ENCODE data around the gene ELSPBP1. TPM values are rescaled to one million over a fixed set of nuclear protein-coding genes. Genes with fewer than 3 reads are reported as not detected.
"Not testable (repeated sequence)": the region's sequence is repeated elsewhere in the genome, so short reads cannot be mapped to it uniquely, and the experiment has no call there.

Gene ELSPBP1
- polyA plus RNA-seq (ENCODE audit: insufficient read length in 3 of 3) = under 1 TPM in 2 of 3 donors, not detected in 1; 0.31 to 0.76 TPM

GRCh38 chr19:47994209-47994802, at the start of gene ELSPBP1:
Gene ELSPBP1 (plus strand): TSS chr19:47994632. CDS start chr19:48008668, 14,036 bp downstream.
- peak; percentile 37 to 57 (median 40) for DNase-seq (ENCODE audit: low read depth in 3 of 3, low spot score in 2 of 3)

DNA sequence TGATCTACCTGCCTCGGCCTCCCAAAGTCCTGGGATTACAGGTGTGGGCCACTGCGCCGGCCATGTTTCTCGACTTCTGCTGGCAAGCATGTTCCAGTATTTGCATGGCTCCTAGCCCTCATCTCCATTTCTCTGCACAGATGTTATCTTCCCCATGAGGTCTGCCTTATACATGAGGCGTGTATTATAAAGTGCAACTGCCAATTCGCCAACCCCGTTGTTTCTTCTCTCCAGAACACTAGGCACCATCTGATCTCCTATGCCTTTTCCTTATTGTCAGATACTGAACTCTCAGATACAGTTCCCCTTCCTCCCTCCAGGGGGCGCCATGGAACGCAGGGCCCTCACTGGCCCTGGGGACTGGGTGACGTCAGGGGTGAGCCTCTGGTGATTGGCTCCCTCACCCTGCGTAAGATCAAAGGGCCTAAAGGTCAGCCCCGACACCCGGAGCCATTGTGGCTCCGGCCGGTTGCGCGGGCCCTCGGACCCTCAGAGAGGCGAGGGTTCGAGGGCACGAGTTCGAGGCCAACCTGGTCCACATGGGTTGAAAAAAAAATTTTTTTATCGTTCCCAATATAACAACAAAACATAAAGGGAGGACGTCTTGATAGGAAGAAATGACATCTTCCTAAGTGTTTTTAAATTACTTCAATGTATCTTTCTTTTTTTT, 44.4 kb upstream of the ELSPBP1 start:
- DNase-seq (ENCODE audit: low read depth in 3 of 3, low spot score in 2 of 3) = not testable (repeated sequence)

DNA sequence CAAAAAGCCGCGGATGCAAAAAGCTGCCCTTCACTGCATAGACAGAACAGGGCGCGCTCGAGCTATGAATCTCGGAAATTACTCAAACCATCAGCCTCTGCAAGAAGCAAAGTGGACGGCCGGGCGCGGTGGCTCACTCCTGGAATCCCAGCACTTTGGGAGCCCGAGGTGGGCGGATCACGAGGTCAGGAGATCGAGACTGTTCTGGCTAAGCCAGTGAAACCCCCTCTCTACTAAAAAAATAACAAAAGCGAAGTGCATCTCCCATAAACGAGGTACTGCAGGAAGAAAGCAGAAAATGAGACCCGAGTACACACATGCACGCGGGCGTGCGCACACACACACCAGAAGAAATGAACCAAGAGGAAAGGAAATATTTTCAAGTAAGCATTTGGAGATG, 42.3 kb upstream of the ELSPBP1 start:
- DNase-seq (ENCODE audit: low read depth in 3 of 3, low spot score in 2 of 3) = not testable (repeated sequence)

DNA sequence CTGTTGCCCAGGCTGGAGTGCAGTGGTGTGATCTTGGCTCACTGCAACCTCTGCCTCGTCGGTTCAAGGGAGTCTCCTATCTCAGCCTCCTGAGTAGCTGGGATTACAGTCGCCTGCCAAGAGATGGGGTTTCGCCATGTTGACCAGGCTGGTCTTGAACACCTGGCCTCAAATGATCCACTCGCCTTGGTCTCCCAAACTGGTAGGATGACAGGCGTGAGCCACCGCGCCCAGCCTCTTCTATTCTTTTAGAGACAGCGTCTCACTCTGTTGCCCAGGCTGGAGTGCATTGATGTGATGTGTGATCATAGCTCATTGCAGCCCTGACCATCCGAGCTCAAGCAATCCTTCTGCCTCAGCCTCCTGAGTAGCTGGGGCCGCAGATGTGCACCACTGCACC, 38.5 kb upstream of the ELSPBP1 start:
- not testable (repeated sequence) for DNase-seq (ENCODE audit: low read depth in 3 of 3, low spot score in 2 of 3)

GRCh38 chr19:47973529-47973928, 20.9 kb upstream of the ELSPBP1 start:
- no peak for DNase-seq (ENCODE audit: low read depth in 3 of 3, low spot score in 2 of 3)

DNA sequence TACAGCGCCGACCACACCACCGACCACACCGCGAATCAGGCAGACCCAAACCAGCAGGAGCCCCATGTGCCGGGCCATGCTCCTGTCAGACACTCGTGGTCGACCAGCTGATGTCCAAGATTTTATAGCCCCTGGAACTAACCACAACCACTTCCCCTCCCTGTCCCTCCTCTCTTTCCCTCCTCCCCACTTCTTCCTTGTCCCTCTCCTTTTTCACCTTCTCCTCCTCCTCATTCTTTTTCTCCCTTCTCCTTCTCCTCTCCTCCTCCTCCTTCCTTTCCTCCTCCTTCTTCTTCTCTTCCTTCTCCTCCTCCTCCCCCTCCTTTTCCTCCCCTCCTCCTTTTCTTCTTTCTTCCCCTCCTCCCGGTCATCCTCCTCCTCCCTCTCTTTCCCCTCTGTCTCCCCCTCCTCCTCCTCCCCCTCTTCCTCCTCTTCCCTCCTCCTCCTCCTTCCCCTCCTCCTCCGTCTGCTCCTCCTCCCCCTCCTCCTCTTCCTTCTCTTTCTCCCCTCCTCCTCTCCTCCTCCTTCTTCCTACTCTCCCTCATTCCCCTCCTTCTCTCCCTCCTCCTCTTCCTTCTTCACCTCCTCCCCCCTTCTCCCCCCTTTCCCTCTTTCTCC, 3.1 kb upstream of the ELSPBP1 start:
- no peak for DNase-seq (ENCODE audit: low read depth in 3 of 3, low spot score in 2 of 3)

GRCh38 chr19:47992070-47992469, 2.4 kb upstream of the ELSPBP1 start, which contains the start of gene BSPH1:
Gene BSPH1 (minus strand): TSS chr19:47992170. CDS start chr19:47992081, 89 bp downstream.
- DNase-seq (ENCODE audit: low read depth in 3 of 3, low spot score in 2 of 3) = no peak

GRCh38 chr19:47996230-47996727, 1.8 kb downstream of the ELSPBP1 start:
- DNase-seq (ENCODE audit: low read depth in 3 of 3, low spot score in 2 of 3) = no peak

GRCh38 chr19:47998800-47999199, 4.4 kb downstream of the ELSPBP1 start:
- DNase-seq (ENCODE audit: low read depth in 3 of 3, low spot score in 2 of 3) = no peak

DNA sequence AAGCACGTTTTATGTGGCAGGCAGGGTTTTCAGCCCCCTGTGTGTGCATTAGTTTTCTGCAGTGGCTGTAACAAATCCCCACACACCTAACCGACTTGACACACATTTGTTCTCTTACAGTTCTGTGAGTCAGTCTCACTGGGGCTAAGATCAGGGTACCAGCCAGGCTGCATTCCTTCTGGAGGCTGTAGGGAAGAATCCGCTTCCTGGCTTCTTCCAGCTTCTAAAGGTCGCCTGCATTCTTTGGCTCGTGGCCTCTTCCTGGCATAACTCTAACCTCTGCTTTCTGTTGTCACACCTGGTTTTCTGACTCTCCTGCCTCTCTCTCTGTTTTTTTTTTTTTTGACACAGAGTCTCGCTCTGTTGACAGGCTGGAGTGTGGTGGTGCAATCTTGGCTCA, 6.4 kb downstream of the ELSPBP1 start:
- no peak for DNase-seq (ENCODE audit: low read depth in 3 of 3, low spot score in 2 of 3)

GRCh38 chr19:48004236-48004635, 9.8 kb downstream of the ELSPBP1 start:
- DNase-seq (ENCODE audit: low read depth in 3 of 3, low spot score in 2 of 3) = no peak

DNA sequence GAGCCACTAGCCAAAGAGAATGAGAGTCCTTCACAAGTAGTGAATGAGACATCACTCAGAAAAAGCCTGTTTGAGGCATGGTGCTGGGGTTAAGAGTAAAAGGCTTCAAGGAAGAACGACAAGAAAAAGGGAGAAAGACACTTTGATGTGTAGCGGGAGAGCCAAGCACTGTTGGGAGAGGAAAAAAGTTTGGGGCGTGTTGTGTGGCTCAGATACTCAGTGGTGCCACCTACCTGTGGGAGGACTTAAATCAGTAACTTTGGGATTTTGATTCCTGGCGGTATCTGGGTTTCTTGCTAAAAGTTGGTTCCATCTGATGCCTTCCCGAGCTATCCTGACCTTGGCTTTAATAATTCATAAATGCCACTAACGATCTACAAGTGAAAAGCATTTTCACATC, 12.3 kb downstream of the ELSPBP1 start:
- DNase-seq (ENCODE audit: low read depth in 3 of 3, low spot score in 2 of 3) = no peak

- DNase-seq (ENCODE audit: low read depth in 3 of 3, low spot score in 2 of 3) = no peak
These were observed 16.7 kb downstream of the ELSPBP1 start for GRCh38 chr19:48010932-48011758.

DNA sequence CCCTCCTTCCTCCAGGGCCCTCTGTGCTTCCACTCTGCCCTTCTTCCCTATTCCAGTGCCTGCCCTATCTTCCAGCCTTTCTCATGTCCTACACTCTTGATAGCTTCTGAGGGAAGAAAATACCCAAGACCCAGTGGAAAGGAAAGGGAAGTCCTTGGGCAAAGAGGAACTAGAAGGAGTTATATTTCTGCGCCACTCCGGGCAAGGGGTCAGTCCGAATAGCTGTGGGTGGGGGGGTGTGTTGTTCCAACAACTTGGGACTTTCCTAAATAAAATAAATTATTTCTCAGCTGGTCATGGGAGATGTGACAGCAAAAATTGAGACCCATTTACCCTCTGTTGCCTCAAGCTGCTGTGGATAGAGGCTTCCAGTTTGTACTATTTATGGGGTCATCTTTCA, 26.3 kb downstream of the ELSPBP1 start:
- no peak for DNase-seq (ENCODE audit: low read depth in 3 of 3, low spot score in 2 of 3)

- no peak for DNase-seq (ENCODE audit: low read depth in 3 of 3, low spot score in 2 of 3)
These were observed 28.6 kb downstream of the ELSPBP1 start for GRCh38 chr19:48023011-48023410.

DNA sequence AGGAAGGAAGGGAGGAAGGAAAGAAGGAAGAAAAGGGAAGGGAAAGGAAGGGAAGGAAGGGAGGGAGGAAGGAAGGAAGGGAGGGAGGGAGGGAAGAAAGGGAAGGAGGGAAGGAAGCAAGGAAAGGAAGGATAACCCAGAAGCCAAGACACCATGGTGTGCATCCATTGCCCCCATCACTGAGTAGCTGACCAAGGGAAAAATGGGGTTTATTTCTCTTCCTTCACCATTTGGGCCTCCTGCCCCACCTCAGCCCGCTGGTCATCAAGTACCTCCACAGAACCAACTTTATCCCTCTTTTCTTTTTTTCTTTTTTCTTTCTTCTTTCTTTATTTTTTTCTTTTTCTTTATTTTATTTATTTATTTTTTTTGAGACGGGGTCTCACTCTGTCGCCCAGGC, 29.1 kb downstream of the ELSPBP1 start:
- DNase-seq (ENCODE audit: low read depth in 3 of 3, low spot score in 2 of 3) = no peak

GRCh38 chr19:48025480-48025879, 31.0 kb downstream of the ELSPBP1 start:
- DNase-seq (ENCODE audit: low read depth in 3 of 3, low spot score in 2 of 3) = no peak

GRCh38 chr19:48029431-48029830, 35.0 kb downstream of the ELSPBP1 start:
- no peak for DNase-seq (ENCODE audit: low read depth in 3 of 3, low spot score in 2 of 3)

- DNase-seq (ENCODE audit: low read depth in 3 of 3, low spot score in 2 of 3) = no peak
These were observed 35.6 kb downstream of the ELSPBP1 start for GRCh38 chr19:48030073-48030472.

GRCh38 chr19:48033604-48034003, 39.2 kb downstream of the ELSPBP1 start:
- no peak for DNase-seq (ENCODE audit: low read depth in 3 of 3, low spot score in 2 of 3)

- DNase-seq (ENCODE audit: low read depth in 3 of 3, low spot score in 2 of 3) = no peak
These were observed 42.3 kb downstream of the ELSPBP1 start for GRCh38 chr19:48036765-48037164.

All from right renal cortex interstitium (tissue), 3 donors.